SKM-1 (cell line): ENCODE results near the gene NXPH2.
"Not testable (repeated sequence)": the region's sequence is repeated elsewhere in the genome, so short reads cannot be mapped to it uniquely, and the experiment has no call there.

Experiments
- DNase-seq: peaks from one replicate; lab custom pipeline; 2025; ENCODE audit not compliant: unreplicated experiment; lab: John Stamatoyannopoulos, UW

Gene NXPH2

DNA sequence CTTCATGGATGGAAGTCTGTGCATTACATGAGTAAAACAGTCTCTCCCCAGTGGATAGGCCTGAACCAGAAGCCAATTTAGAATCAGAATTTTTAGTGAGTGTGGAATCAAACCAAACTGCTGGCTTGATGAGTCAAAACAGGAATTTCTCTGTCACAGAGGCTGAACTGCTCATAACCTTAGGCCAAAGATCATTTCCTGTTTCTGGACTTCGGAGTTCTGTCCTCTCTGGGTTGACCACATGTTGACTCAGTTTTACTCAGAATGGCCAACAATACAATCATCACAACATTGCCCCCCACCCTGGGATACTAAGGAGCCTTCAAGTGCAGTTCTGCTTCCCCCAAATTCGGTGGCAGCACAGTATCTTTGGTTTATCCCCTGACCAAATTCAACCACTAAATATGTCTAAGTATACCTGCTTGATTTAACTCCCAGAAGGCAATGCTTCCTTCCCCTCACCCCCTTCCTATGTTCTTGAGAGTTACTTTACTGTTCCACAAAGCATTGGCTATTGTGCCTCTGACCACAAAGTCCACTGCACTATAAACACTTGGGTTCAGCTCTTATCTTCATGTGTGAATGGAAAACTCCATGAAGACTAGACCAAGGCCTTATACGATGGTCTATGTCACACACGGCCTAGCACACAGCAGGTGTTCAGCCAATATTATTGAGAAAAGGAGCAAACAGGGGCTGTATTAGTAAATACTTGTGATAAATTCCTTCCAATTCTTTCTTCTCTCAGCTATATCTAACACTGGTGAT, 67.8 kb downstream of the NXPH2 start:
- DNase-seq: no peak

DNA sequence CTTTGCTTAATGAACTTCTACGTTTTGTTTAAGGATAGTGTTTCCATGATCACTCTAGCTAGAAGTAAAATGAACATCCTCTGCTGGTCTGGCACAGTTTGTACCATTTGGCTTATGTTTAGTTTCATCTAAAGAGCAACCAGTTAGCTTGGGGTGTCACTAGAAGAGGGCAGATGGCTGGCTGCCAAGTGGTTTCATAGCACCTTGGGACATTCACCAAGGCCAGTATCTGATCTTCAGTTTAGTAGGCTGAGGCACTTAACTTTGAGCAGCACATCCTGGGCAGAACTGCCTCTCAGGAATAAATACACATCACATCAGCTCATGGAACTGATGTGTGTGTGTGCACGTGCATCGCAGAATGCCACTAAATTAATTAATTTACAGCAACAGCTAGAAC, 68.4 kb downstream of the NXPH2 start:
- no peak for DNase-seq

DNA sequence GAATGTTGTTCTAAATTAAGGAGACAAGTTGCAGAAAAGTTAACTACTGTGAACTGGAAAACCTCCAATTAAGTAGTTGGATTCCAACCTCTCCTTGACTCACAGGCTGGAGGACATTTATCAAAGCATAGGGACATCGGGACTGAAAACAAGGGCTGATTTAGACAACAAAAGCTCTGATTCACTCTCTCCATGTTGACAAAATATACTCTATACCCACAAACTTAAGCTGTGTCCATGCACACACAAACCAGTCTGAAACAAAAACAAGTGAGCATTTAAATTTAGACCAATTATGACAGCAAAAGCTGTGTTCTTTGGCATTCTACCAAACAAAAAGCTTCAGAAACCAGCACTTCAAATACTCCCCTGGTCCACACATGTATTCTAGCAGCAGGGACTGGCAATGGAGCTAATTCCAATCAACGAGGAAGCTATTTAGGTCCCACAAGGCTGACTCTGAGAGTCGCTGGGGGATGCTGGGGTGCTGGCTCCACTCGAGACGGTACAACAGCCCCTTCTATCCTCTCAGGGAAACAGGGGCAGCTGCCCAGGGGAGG, 71.4 kb downstream of the NXPH2 start:
- no peak for DNase-seq

DNA sequence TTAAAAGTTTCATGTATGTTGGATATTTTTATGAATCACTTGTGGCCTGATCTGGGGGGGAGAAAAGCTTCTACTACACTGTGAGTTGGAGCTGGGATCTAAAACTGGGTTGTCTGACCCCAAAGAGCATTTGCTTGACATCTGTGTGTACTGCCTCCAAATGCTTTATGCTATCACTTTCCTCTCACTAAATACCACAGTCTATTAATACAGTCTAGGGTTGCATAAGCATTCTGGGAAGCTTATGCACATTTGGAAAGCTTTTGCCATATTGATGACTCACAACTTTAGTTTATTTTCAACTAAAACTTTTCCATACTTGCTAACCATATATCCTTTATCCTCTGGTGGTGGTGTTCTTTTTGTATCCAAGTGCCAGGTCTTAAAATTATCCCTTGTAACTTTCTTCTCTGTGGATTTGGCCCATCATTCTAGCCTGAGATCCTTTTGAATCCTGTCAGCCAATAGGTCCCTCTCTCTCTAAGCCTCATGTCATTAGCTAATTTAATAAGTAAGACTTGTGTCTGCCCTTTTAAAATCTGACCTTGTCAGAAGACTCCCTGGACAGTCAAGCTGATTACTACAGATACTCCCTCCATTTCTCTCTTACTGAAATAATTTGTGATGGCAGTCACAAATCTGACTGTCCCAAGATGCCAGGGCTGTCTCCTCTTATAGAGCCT, 72.7 kb downstream of the NXPH2 start:
- no peak for DNase-seq

DNA sequence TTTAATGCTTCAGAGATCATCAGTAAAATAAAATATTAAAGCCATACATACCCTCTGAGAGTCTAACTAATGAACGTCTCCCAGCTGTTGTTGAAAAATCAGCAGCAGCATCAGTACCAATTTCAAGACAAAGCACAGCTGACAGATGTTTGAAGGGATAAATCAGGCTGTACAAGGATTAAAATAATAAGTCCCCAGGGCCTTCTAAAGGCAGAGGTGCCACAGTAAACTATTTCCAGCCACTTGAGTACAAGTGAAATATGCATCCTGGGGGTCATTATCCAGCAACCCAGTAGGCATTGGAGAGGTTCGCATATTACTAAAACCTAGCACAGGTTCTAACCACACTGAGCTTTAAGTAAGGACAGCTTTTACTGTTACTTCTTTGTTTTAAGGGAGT, 76.9 kb downstream of the NXPH2 start:
- DNase-seq: no peak

DNA sequence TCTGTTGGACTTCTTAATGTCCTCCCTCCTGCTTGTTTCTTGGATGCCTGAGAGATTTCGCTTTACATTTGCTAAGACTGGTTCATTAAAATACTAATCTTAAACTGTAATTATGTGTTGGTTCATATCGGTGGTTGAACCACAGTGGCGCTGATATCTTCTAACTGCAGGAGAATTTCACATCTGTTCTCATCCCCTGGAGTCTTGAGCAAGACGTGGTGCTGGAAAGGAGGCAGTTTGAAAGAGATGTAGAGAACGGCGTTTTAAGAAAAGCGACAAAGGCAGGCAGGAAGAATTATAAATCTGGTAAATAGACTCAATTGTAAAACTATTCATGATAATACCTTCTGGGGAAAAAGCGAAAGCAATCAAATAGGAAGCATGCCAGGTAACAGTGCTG, 79.5 kb downstream of the NXPH2 start:
- DNase-seq: no peak

DNA sequence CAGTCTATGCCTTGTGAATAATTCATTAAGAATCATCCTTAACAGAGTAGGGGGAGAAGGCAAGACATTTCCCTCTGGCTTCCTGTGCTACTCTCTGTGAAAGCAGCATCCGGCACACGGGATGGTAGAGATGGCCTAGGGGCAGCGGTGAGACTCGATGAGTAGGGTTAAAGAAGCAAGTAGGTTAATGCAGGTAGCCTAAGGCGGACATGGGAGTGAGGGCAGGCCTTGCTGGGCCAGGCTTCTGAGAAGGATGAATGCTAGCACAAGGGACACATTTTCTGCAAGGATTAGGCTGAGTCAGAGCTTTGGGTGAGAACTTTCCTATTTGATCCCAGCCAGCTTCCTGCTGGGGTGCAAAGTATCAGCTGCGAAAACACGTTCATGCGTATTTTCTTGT, 80.8 kb downstream of the NXPH2 start:
- DNase-seq: no peak

DNA sequence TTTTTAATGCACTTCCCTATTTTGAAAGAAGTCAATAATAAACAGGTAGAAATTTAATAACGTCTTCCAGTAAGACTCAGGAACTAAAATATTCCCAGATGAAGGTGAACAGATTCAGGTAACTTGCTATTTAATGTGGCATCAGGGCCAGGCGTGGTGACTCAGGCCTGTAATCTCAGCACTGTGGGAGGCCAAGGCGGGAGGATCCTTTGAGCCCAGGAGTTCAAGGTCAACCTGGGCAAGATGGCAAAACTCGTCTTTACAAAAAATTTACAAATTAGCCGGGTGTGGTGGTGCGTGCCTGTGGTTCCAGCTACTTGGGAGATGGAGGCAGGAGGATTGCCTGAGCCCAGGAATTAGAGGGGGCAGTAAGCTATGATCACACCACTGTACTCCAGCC, 81.8 kb downstream of the NXPH2 start:
- DNase-seq: no peak

DNA sequence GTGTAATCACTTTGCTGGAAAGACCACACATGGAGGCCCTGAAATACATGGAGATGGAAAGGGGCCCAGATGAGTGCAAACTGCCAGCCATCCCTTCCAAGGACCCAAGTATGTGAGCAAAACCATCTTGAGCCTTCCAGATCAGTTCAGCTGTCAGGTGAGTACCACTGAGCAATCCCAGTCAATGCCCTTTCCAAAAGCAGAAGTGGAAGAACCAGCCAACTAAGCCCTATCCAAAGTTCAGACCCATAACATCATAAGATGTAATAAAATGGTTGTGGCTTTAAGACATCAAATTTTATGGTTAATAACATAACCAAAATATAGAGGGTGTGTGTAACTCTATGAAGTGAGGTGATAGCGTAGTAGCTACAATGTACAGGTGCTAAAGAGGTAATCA, 88.5 kb downstream of the NXPH2 start:
- DNase-seq: no peak

DNA sequence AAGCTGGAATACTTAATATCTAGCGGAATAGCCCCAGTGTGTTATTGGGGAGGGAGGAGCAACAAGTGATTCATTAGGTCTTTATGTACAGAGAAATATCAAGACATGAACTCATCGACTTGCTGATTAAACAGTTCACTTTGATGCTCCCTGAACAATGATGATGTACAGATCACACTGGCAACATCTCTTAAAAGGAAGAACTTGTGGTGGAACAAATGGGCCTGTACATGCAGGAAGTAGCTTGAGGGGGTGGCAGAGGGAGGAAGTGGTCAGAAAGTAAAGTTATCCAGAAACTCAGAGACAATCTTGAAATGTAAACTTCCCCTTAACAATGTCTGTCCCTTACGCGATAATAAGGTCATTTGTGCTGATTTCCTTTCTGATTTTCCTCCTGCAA, 90.5 kb downstream of the NXPH2 start:
- DNase-seq: peak; percentile 78

DNA sequence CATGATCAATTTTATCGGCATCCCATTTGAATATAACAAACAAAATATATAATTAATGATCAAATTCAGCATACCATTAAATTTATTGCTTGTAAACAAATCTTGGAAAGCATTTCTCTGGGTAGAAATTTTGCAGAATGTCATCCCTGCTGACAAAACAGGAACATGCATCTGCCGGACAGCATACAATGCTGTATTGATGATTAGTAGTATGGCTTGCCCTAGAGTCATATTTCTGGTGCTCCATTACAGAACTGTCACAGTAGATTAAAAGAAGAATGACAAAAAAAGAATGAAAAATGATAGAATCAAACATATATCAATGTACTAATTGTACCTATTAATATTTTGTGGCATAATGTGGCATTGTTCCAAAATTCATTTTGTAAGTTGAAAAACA, 98.0 kb downstream of the NXPH2 start:
- DNase-seq: no peak

DNA sequence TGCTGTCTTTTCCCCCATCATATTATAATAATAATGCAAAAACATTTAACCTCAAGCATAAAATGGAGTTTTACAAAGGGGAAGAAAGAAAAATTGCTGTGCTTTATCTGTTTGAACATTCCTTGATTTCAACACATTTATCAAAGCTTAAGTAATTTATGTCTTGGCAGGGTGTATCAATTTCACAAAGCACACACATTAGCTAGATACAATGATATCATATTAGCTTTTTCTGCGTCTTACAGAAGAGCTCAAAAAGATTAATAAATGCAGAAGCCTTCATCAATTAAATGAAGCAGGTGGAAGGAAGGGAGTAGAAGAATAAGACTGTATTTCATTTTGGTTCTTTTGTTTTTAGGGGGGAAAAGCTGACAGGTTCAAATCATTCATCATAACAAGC, 103.0 kb downstream of the NXPH2 start:
- no peak for DNase-seq

DNA sequence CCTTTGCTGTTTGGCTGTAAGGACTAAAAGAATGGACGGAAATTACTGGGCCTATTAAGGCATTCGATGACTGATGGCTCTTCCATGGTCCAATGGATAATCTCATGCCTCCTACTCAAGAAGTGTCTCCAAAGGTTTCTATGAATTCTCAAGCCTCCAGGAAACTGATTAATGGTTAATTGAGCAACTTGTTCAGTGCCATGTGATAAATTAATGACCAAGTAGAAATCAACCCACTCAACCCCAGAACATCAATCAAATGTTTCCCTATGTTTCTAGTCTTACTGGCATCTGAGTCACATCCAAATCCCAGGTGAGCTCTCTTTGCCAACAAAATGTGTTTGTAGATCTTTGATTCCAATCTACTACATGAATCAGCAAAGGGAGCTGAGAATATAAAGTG, 103.6 kb downstream of the NXPH2 start:
- no peak for DNase-seq

DNA sequence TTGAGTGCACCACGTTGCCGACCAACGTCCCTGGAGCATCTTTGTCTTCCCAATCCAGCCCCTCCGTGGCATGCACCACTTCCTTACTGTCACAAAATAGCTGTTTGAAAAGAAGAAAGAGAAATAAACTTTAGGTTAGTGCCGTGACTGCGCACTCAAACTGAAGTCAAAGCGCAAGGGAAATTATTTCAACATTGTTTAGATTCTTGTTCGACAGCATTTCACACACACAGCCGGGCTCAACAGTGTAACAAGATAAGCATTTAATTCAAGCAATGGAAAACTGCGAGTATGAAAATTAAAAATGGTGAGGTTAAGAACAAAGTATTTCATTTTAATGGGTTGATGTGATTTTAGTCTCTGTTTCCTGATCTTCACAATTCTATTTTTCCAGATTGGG, 108.6 kb downstream of the NXPH2 start:
- DNase-seq: no peak

DNA sequence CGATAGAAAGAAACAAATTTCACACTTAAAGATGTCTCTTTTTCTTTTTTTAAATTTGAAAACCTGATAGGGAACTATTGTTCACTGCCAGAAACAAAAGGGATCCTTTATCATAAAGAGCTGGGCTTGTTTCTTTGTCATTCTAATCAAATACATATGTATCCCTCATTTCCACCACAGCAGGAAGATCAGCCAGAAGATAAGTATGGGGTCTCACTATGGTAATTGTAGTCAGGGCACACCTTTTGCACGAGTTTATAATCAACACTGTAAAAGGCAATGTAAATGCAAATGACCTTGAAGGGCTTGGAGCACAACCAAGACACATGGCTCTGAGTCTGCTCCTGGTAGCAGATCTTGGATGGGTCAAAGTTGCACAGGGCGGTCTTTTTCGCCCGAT, 109.5 kb downstream of the NXPH2 start:
- DNase-seq: no peak

DNA sequence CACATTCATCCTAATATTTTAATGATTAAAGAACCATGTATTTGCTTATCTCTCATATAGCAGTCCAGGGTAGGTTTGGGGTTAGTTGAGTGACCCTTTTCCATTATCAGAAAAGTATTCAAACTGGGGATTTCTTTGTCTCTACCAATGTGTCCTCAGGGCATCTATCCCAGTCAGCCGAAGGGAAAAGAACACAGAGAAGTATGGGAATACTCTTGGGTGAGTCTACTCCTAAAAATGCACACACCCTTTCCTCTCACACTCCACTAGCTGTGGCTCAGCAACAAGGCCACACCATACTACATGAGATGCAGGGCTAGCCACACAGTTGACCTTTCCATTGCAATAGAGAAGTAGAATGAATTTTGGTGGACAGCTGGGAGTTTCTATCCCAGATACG, 114.3 kb downstream of the NXPH2 start:
- DNase-seq: no peak

DNA sequence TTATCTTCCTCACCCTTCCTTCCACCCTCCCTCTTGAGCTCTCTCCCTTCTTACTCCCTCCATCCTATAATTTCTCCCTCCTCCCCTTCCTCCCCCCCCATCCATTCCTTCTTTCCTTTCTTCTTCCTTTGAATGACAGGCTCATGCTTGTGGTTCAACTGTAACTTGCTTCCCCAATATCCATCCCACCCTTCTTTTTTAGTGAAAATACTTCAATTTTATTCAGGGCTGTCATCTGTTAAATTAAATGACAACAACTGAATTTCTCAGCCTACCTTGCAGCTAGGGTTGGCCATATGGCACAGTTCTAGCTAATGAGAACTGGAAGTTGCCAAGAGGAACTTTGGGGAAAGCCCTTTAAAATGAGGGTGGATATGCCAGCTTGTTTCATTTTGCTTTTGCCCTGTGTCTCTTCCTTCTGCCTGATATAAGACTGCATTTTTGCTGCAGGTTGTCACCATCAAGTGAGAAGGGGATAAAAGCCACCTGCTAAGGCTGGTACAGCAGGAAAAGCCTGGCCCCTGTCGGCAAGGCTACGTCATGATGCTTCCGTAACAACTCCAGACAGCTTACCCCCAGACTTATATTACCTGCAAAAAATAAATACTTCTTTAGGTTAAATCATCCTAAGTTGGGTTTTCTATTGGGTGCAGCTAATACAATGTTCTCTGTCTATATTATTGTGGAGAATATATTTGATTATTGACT, 121.8 kb downstream of the NXPH2 start:
- no peak for DNase-seq

DNA sequence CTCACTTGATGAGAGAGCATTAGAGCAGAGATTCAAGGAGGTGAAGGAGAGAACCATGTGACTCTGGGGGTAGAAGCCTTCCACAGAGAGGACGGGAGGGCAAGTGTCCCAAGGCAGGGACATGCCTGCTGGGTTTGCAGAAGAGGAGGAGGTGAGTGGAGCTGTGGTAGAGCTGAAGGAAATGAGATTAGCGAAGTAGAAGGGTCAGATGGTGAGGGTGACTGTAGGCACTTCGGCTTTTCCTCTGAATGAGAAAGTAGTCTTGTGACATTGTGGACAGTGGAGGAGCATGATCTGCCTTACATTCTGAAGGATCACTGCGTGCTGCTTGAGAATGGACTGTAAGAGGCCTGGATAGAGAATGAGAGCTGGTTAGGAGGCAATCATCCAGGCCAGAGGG, 126.0 kb downstream of the NXPH2 start:
- DNase-seq: no peak

DNA sequence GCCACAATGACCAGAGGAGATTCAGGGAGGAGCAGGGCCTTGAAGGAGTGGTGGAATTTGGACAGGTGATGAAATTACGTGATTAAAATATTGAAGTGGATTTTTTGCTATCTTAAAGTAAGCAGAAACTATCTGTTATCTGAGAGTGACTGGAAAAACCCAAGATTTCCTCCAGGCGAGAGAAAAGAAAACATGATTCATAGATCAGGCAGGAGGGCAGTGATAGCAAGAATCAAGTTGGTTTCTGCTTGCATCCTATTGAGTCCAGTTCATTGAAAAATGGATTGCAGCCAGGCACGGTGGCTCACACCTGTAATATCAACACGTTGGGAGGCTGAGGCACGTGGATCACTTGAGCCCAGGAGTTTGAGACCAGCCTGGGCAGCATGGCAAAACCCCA, 127.8 kb downstream of the NXPH2 start:
- no peak for DNase-seq

DNA sequence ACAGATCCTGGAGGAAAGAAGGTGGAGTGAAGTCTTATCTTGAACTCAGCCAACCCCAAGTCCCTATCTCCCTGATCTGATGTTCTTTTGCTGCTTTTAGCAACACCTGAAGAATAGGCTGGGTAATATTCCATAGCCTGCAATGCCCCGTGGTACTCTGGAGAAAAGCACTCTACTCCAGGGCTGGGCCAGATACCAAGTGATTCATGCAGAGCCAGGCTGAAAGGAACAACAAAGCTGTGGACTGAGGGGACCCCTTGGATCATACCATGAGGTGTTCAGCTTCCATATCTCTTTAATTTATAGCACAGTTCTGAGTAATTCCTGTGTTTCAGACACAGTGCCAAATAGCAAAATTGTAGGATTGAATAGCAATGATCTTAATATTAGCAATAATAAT, 130.6 kb downstream of the NXPH2 start:
- no peak for DNase-seq

DNA sequence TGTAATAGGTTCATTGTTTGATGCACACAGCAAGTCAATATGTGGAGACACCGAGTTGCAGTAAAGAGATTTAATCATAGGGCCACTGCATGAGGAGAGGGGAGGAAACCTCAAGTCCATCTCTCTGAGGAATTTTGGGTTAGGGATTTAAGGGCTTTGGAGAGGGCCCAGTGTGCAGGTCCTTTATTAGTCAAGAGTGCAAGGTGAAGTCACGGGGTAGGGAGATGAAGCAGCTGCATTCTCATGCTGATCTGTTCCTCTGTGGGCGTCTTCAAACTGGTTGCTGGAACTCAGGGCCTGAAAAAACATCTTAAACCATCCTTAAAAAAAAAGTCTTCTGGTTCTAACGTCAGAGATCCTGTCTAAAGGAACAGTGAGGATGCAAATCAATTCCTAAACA, 131.6 kb downstream of the NXPH2 start:
- no peak for DNase-seq

DNA sequence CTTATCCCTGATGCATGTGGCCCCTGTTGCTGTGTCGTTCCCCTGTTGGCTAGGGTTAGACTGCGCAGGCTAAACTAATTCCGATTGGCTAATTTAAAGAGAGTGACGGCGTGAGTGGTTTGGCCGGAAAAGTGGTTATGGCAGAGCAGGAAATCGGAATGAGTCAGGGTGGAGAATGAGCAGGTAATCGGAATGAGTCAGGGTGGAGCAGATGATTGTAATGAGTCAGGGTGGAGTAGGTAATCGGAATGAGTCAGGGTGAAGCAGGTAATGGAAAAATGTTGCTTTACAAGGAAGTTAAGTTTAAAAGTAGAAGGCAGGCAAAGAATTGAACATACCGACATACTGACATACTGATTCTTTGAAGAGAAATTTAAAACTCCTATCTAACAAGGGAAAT, 135.4 kb downstream of the NXPH2 start:
- not testable (repeated sequence) for DNase-seq
